Stimulated activated CD4-positive, alpha-beta T cell treated with anti-CD3 and anti-CD28 coated beads, Interleukin-4, amount 100 ng/mL, for 48 hours (primary cell): ENCODE measurements around the gene KCNB1.

Experiments used
- DNase-seq, 2 donors: peaks; one replicate each; pipeline ENCODE4 v3.0.0-alpha.2; 2020; ENCODE audit warnings: low read depth in 2 of 2

Gene KCNB1

GRCh38 chr20:49354673-49355072 lies 127.8 kb downstream of the KCNB1 start:
- no peak for DNase-seq

GRCh38 chr20:49353348-49353747 lies 129.1 kb downstream of the KCNB1 start:
- no peak for DNase-seq

- no peak for DNase-seq
Measured at GRCh38 chr20:49352751-49353150, 129.7 kb downstream of the KCNB1 start.

- DNase-seq: no peak
Measured at GRCh38 chr20:49351775-49352174, 130.7 kb downstream of the KCNB1 start.

- no peak for DNase-seq
Measured at GRCh38 chr20:49349694-49350252, 132.7 kb downstream of the KCNB1 start.

- no peak for DNase-seq
Measured at GRCh38 chr20:49349078-49349477, 133.4 kb downstream of the KCNB1 start.

- no peak for DNase-seq
Measured at GRCh38 chr20:49348563-49348962, 133.9 kb downstream of the KCNB1 start.

GRCh38 chr20:49347156-49347555 lies 135.3 kb downstream of the KCNB1 start:
- DNase-seq: no peak

- no peak for DNase-seq
Measured at GRCh38 chr20:49346682-49347081, 135.8 kb downstream of the KCNB1 start.

GRCh38 chr20:49345524-49345923 lies 136.9 kb downstream of the KCNB1 start:
- no peak for DNase-seq

GRCh38 chr20:49344975-49345374 lies 137.5 kb downstream of the KCNB1 start:
- no peak for DNase-seq

- DNase-seq: no peak
Measured at GRCh38 chr20:49344140-49344539, 138.3 kb downstream of the KCNB1 start.

GRCh38 chr20:49343246-49343645 lies 139.2 kb downstream of the KCNB1 start:
- no peak for DNase-seq

GRCh38 chr20:49340161-49340966 lies 142.1 kb downstream of the KCNB1 start:
- no peak for DNase-seq

- DNase-seq: no peak
Measured at GRCh38 chr20:49339123-49339522, 143.3 kb downstream of the KCNB1 start.

- DNase-seq: no peak
Measured at GRCh38 chr20:49338061-49338460, 144.4 kb downstream of the KCNB1 start.

GRCh38 chr20:49337357-49337756 lies 145.1 kb downstream of the KCNB1 start:
- no peak for DNase-seq

GRCh38 chr20:49336786-49337185 lies 145.7 kb downstream of the KCNB1 start:
- DNase-seq: no peak

GRCh38 chr20:49335476-49335875 lies 147.0 kb downstream of the KCNB1 start:
- DNase-seq: no peak

- DNase-seq: no peak
Measured at GRCh38 chr20:49330701-49331615, 151.5 kb downstream of the KCNB1 start.

- no peak for DNase-seq
Measured at GRCh38 chr20:49328790-49329189, 153.7 kb downstream of the KCNB1 start.

- no peak for DNase-seq
Measured at GRCh38 chr20:49326026-49326425, 156.4 kb downstream of the KCNB1 start.

GRCh38 chr20:49324306-49324705 lies 158.2 kb downstream of the KCNB1 start:
- DNase-seq: no peak
